HL-60/S4 (cell line): ENCODE data around the gene RER1.

Source experiments
- in situ Hi-C: fragments of 300-500 bp; cut with MboI; formaldehyde crosslinking; loops from 2 replicates; pipeline ENCODE4 v1.14.3; 2022; ENCODE audit warnings: low sequenced_read_pairs

The RER1 gene

DNA sequence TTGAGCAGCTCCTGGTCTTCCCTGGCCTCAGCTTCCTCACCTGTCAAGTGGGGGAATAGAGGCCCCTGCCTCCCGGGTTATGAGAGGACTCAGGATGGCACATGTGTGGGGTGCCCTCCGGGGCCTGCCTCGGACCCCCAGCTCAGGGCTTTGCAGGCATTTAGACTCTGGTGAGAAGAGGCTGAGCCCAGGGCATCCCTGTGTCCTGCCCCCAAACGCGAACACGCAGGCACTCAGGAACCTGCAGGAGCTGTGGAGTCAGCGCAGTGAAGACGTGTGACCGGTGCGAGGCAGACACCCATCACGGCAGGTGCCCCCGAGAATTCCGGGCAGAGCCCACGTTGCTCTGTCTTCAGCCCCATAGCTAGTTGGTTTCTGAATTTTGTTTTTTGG is 26.2 kb downstream of the RER1 start:
- in situ Hi-C loops, result loop anchor here (10.0 kb wide), 2 partner anchors 127 to 387 kb away; partner anchors contain the start of gene TTC34

DNA sequence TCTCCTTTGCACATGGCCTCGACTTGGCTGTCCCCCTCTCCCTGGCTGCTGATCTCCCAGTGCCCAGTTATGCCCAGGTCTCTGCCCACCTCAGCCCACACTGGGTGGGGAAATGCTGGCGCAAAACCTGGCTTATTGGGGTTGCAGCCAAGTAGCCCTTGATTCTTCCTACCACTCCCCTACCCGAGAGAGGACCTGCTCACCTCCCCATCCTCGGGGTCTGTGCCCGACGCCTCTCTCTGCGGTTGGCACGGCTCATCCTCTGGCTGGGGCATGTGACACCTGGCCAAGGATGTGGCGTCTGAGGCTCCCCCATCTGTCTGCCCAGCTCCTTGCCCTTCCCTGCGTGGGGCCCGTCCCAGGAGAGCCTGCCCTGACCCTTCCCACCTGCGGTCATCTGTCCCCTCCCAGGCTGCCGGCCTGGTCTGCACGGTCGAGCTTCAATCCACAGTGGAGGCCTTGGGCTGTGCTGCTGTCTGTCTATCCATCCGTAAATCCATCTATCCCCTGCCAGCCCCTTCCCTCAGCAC is 27.2 kb downstream of the RER1 start:
- in situ Hi-C loops, result loop anchor here (10.0 kb wide), 2 partner anchors 126 to 386 kb away; partner anchors contain the start of gene TTC34

DNA sequence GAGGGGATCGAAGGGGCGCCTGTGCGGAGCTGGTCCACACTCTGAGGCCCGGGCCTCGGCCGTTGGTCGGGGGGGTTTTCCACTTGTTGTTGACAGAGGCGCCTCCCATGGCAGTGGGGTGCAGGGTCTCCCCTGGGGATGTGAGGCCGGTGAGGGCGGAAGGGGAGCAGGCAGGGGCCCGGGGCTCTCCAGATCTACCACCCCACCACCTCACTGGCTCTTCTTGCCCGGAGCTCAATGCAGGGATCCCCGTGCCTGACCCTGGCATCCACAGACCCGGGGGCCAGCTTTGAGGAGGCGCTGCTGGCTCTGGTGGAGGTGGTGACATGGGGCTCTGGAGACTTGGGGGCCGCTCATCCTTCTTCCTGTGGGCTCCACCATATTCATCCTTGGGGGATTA is 27.8 kb downstream of the RER1 start:
- in situ Hi-C loops, result loop anchor here (10.0 kb wide), 2 partner anchors 125 to 385 kb away; partner anchors contain the start of gene TTC34

DNA sequence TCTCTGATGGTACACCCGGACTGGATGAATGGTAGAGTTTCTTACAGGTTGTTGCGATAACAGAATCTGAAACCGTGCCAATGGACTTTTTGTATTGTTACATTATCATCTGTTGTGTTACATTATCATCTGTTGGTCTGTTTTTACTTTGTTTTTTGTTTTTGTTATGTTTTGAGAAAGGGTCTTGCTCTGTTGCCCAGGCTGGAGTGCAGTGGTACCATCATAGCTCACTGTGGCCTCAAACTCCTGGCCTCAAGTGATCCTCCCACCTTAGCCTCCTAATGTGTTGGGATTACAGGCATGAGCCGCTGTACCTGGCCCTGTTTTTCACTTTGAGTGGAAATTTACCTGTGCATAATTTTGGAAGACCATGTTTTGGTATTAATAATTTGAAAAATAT is 30.9 kb downstream of the RER1 start:
- in situ Hi-C loops, result no loop called here

DNA sequence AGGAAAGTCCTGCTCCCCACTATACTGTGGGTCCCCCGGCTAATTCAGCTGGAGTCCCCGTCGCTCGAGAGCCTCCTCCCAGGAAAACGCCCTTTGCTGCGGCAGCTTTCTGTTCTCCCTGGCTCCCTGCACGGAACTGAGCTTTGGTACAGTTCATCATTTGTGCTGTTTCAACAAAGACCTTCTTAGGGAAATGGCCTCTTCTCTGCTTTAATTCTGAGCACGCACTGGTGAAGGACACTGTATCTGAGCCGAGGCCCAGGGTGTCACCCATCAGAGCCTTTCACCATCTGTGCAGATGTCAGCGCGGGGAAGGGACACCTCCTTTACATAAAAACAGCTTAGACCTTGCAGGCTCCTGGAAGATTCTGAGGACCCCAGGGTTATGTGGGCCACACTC is 34.3 kb downstream of the RER1 start:
- in situ Hi-C loops, result no loop called here

DNA sequence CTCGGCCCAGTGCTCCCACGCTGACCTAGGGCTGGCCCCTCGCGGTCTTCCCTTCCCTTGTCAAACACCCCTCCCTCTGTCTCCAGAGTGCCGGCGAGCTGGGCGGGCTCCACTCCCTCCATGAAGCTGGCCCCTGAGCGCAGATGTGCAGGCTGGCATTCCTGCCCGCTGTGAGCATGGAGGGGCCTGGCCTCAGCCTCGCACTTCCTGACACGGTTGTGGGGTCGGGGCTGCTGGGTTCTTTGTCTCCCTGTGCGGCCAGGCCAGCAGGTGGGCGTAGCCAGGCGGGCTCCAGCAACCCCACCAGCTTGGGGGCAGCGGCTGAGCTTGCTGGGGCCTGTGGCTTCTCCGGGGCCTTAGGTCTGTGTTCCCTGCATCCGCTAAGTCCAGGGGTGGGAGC is 34.9 kb downstream of the RER1 start:
- in situ Hi-C loops, result no loop called here

DNA sequence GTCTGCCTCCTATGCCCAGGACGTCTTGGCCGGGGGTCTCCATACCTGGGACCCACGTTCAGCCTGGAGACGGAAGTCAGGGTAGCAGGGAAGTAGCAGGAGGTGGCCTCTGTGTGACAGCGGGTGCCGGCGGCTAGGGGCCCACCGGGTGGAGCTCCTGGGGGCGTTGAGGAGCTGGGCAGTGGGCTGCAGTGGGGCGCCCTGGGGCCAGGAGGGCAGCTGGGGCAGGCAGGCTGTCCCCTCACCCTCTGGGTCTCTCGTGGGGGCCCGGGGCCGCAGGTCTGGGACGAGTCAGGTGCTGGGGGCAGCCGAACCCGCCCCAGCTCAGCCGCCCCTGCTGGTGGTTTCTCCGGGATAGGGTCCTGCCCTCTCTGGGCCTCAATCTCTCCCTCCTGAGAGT is 35.4 kb downstream of the RER1 start:
- in situ Hi-C loops, result no loop called here

DNA sequence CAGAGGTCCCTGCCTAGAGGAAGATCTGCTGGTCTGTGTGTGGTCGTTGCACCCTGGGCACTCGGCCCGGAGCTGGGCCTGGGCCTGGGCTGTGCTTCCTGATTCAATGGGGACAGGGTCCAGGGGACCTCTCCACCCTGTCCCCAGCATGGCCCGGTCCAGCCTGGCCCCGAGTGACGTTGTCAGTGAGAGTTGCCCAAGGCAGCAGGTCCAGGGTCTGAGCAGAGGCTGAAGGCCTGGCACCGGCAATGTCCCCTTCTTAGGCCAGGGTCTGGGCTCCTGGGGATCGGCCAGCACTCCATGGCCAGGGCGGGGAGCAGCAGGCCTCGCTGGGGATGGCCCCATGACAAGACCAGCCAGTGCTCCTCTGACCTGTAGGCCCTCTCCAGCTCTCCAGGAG is 36.3 kb downstream of the RER1 start:
- in situ Hi-C loops, result no loop called here

DNA sequence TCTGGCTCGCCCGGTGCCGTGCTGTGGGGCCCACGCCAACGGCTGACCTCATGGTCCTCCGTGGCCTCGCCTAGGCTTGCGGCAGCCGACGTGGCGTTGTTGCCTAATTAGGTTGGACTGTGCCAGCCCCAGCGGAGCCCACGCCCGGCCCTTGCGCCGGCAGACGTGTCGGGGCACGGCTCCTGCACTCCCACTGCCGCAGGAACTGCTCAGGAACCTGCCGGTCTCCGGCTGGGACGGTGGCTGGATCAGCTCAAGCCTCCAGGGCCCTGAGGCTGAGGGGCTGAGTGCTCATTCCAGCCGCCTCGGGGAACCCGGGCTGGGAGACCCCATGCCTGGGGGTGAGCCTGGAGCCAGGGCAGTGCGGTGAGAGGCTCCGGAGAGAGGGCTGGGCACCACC is 36.8 kb downstream of the RER1 start:
- in situ Hi-C loops, result no loop called here

DNA sequence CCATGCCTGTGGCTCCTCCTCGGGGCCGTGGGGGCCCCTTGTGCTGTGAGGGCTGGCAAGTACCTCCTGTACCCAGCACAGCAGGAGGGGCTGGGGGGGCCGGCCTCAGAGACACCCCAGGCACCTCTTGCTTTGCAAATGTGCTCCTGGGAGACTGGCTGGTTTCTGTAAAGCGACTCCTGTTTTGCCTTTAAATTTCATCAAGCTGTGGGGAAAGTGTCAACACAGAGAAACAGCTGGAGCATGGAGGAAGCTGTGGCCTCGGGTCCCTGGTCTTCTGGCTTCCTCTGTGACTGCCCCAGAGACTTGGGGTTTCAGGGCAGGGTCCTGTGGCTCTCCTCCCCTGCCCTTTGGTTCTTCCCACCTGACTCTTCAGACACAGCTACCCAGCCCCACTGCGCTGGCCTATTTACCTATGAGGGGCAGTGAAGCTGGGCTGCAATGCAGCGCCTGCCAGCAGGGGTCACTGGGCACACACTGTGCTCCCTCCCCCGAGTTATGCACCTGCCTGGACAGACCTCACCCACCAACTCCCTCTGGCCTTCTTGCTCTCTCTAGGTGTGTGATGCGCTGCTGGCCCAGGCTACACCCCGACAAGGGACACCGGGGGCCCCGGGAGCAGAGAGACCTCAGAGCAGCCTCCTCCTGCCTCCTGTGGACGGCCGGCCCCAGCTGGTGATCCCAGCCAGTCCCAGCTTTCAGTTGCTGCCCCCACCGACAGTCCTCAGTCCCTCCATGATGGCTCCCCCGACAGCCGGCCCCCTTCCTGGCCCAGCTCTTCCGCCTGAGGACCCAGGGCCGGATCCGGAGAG is 38.3 kb downstream of the RER1 start:
- in situ Hi-C loops, result no loop called here

DNA sequence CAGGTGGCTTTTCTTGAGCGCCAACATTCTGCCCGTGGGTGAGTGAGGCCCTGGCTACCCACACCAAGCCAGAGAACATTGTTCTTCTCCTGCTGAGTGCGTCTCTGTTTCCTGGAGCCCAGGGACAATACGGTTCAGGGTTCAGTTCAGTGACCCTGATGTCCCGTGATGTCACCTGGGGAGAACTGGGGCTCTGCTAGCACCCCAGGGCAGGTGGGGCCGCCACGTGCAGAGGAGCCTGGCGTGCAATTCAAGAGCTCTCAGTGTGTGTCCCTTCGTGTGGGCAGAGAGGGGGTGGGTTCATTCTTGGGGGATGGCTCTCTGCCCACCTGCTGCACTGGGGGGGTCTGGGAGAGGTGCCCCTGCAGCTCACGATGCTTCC is 38.9 kb downstream of the RER1 start:
- in situ Hi-C loops, result no loop called here

DNA sequence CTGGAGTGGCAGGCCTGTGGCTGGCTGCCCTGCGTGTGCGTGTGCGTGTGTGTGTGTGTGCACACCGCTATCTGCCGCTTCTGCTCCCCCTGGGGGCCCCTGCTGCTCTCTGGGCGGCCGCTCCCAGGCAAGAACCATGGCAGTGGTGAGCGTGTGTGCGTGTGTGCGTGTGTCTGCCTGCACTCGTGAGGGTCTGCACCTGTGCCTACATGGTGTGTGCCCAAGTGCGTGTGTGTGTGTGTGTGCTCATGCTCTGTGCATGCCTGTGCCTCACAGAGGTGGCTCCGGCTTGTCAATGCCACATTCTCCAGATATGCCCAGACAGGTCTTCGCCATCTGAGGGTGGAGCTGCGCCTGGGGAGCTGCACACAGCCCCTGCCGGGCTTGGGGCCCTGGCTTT is 39.5 kb downstream of the RER1 start:
- in situ Hi-C loops, result no loop called here

DNA sequence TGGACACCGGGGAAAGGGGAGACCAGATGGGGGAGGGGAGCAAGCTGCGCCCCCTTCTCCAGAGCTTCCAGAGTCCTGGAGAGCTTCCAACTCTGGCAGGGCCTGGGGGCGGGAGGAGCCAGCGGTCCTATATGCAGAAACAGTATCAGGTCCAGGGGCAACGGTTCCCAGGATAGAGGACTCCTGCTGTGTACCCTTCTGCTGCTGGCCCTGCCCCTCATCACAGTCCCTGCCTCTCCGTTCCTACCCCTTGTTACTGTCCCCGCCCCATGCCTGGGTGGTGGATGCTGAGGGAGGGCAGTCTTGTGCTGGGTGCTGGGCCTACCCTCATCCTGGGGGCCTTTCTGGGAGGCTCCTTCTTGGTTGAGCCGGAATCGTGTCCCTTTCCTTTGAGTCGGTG is 39.9 kb downstream of the RER1 start:
- in situ Hi-C loops, result no loop called here

DNA sequence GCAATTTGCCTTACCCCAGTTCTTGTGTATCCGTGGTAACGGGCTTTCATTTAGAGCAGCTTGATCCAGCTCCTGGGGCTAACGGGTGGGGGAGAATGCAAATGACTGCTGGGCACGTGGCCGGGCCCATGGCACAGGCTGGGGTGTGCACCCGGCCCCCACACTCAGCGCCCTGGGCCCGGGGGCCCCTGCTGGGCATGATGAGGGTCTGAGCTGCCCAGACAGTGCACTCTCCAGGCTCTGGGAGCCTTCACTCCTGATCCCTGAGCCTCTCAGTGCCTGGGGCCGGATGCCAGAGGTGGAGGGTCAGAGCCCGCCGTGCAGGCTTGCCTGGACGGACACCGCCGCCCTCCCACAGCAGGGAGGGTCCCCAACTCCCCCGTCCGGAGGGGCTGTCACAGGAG is 40.8 kb downstream of the RER1 start:
- in situ Hi-C loops, result no loop called here

DNA sequence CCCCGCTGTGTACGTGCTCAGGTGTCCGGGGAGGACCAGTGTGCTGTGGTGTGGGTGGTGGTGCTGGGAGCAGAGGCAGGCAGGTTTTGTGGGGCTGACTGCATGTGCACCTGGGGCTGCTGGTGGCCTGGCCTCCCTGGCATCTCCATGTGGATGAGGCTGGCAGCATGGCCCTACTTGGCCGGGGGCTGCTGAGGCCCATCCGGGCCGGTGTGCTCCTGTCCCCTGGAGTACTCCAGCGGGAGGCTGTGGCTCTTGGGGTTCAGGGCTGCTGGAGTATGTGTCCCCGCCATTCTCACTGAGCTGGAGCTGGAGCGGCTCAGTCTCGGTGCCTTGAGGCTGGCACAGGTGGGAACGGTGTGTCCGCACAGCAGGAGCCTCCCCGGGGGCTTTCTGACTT is 41.6 kb downstream of the RER1 start:
- in situ Hi-C loops, result no loop called here

DNA sequence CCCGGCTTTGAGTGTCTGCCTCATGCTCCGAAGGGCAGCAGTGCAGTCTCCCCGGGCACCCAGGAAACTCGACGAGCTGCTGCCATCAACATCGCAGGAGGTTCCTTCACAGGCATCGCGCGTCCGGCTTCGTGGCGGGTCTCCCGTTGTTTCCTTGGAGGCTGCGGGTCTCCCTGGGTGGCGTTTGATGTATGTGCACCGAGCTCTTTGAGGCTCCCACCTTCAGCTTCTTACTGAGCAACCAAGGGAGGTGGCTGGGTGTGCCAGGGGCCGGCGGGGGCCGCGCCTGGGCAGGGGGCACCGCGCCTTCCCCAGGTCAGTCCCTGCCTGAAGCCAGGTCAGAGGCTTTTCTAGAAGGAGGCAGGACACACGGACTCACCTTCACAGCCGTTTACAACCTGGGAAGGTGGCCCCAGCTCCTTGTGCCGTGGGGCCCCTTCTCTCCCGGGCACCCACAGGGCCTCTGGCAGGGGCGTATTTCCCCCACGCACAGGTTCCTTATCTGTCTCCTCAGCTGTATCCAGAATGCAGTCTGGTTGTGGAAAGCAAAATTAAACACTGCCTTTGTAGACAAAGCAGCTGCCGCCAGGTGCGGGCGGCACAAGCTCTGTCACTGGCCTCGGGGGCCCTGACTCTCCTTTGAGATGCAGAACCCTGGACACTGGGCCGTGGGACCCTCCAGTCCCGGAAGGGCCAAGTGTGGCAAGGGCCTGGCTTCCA is 42.5 kb downstream of the RER1 start:
- in situ Hi-C loops, result no loop called here

DNA sequence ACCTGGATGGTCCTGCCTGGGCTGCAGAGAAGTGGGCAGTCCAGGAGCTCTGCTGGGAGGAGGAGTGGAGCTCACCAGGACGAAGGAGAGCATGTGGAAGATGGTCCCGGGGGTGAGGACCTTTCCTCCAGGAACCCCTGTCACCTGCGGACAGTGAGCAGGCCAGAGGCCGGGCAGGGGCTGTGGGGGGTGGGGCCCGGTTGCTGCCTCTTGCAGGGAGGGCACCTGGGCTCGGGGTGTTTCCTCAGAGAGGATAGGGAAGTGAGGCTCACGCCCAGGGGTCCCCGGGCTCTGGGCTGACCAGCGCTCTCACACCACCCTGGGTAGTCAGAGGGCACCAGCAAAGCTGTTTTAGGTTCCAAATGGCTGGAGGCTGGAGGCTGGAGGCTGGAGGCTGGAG is 43.5 kb downstream of the RER1 start:
- in situ Hi-C loops, result no loop called here

DNA sequence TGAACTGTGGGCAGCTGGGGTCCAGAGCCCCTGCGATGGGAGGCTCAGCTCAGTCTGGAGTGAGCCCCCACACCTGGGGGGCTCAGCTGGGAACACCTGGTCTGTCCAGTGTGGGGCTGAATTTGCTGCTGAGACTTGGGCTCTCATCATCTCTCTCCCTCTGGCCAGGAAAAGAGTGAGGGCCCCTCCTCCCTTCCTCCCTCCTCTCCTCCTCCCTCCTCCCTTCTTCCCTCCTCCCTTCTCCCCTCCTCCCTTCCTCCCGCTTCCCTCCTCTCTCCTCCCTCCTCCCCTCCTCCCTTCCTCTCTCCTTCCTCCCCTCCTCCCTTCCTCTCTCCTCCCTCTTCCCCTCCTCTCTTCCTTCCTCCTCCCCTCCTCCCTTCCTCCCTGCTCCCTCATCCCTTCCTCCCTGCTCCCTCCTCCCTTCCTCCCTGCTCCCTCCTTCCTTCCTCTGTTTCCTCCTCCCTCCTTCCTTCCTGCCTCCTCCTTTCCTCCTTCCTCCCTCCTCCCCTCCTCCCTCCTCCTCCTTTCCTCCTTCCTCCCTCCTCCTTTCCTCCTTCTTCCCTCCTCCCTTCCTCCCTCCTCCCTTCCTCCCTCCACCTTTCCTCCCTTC is 44.2 kb downstream of the RER1 start:
- in situ Hi-C loops, result no loop called here

DNA sequence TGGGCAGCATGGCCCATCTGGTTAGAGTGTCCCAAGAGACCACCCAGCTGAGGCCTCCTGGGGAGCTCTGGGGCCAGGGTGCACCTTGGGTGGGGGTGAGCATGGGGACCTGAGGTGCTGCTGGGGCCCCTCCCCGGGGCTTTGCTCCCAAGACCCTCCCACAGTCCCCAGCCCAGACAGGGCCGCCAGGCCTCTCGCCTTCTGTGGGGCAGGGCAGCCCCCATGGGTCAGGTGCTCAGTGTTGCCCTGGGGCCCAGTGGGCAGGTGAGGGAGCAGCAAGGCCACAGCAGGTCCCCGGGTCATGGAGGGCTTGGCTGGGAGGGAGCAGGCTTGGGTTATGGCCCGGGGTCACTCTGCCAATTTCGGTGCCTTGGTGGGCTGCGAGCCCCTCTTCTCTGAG is 45.2 kb downstream of the RER1 start:
- in situ Hi-C loops, result no loop called here

DNA sequence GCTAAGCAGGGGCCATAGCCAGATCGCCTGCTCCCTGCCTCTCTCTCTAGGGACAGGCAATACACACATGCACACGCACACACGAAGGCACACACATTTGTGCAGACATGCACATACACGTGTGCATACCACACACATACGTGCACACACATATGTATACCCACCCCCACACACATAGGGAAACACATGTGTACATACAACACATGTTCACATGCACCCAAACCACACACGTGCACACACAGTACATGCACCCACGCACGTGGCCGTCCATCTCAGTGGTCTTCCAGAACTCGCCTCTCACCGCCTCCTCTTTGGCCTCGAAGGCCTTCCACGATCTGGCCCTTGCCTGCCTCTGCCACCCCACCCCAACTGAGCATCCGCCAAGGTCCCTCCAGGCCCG is 46.0 kb downstream of the RER1 start:
- in situ Hi-C loops, result no loop called here

DNA sequence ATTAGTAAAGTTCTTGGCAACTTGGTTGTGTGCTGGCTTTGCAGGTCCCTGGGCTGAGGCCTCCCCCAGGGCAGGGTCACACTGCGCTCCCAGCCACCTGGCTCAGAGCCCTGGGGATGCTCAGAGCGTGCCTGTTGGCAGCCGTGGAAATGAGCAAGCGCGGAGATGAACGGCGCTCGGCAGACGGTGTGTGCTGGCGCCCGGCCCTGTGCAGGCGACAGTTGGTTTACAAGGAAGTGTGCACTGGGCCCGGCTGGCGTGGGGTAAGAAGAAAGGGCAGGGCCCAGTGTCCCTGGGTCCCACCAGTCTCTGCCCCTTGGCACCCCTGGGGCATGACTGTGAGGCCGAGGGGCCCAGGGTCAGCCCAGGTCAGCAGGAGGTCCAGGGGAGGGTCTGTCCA is 46.4 kb downstream of the RER1 start:
- in situ Hi-C loops, result no loop called here

DNA sequence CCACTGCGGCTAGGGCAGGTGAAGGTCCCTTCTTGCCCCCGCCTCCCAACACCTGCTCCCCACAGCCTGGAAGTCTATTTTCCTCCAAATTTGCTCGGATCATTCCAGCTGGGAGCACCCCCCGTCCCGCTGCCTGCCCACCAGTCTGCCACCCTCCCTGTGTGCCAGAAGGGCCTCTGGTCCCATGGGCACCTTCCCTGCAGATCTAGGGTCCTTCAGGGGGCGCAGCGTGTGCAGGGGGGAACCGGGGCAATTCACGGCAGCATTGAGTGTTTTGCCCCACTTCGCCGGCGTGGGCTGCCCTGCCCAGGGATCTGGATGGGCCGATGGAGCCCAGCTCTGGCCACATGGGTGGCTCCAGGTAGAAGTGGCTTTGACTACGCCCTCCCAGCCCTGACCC is 47.0 kb downstream of the RER1 start:
- in situ Hi-C loops, result no loop called here
